ENCODE measurements around the gene MMP17. TPM values are rescaled to one million over a fixed set of nuclear protein-coding genes. Genes with fewer than 3 reads are reported as not detected.

MMP17 gene
- total RNA-seq, 2 experiments from 2014 or later, result 0.10 TPM; not detected in 1

DNA sequence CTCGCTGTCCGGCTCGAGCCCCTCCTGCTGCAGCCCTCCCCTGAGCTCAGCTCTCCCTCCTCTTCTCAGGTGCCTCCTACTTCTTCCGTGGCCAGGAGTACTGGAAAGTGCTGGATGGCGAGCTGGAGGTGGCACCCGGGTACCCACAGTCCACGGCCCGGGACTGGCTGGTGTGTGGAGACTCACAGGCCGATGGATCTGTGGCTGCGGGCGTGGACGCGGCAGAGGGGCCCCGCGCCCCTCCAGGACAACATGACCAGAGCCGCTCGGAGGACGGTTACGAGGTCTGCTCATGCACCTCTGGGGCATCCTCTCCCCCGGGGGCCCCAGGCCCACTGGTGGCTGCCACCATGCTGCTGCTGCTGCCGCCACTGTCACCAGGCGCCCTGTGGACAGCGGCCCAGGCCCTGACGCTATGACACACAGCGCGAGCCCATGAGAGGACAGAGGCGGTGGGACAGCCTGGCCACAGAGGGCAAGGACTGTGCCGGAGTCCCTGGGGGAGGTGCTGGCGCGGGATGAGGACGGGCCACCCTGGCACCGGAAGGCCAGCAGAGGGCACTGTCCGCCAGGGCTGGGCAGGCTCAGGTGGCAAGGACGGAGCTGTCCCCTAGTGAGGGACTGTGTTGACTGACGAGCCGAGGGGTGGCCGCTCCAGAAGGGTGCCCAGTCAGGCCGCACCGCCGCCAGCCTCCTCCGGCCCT lies 22.8 kb downstream of the MMP17 start:
- Mint-ChIP-seq H3K4me3 (no peak overlapping the region), H3K9me3 (no peaks in the 10 kb centered on the region), H3K27ac (no peak overlapping the region), H3K4me1 (no peaks in the 10 kb centered on the region), H3K27me3 (no peaks in the 10 kb centered on the region), H3K36me3 (ENCODE audit: low read depth) (no peaks in the 10 kb centered on the region)
- POLR2A ChIA-PET, result no interaction called here
- CTCF ChIA-PET, result interaction anchor here (0.6 kb wide), 1 partner anchor 30 kb away, joined by 3 read pairs; no protein-coding TSS in a partner anchor
- no peak for DNase-seq

DNA sequence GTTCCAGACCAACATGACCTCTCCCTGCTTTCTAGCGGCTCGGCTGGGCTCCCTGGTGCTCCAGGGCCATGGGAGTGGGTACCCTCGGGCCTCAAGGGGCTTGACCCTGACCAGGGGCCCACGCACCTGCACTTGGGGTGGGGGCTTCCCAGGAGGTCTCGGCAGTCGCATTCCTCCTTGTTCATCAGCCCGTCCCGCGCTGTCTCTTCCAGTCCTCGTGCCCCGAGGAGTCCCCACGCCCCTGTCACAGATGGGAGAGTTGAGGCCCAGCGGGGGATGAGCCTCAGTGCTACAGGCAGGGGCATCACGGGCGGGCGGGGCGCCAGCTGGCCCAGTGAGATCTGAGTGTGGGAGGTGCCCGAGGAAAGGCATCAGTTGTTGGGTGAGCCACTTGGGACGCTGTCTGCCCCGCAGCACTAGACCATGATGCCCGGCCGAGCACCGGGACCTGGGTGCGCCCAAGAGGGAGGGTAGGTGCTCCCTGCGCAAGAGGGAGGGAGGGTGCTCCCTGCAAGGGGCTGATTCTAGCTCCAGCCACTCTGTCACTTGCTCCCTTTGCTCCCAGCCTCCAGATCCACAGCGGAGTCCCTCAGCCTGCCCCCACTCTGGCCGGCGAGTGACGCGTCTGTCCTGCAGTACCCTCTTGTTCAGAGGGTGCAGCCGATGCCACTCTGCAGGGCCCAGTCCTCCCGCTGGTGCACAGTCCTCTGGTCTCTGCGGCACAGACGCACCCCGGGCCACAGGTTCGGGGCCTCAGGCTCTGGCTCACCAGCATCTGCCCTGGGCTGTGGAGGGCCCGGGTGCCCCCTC lies 23.8 kb downstream of the MMP17 start:
- ChIA-PET POLR2A (no interaction called here), CTCF (no interaction called here)
- DNase-seq, result no peak
- no peaks in the 10 kb centered on the region for H3K9me3 Mint-ChIP-seq
- H3K36me3 Mint-ChIP-seq (ENCODE audit: low read depth), result no peaks in the 10 kb centered on the region
- H3K4me1 Mint-ChIP-seq, result no peaks in the 10 kb centered on the region
- H3K4me3 Mint-ChIP-seq, result no peak overlapping the region
- H3K27me3 Mint-ChIP-seq, result peaks cover 3% of the 10 kb centered on the region
- H3K27ac Mint-ChIP-seq, result no peak overlapping the region

DNA sequence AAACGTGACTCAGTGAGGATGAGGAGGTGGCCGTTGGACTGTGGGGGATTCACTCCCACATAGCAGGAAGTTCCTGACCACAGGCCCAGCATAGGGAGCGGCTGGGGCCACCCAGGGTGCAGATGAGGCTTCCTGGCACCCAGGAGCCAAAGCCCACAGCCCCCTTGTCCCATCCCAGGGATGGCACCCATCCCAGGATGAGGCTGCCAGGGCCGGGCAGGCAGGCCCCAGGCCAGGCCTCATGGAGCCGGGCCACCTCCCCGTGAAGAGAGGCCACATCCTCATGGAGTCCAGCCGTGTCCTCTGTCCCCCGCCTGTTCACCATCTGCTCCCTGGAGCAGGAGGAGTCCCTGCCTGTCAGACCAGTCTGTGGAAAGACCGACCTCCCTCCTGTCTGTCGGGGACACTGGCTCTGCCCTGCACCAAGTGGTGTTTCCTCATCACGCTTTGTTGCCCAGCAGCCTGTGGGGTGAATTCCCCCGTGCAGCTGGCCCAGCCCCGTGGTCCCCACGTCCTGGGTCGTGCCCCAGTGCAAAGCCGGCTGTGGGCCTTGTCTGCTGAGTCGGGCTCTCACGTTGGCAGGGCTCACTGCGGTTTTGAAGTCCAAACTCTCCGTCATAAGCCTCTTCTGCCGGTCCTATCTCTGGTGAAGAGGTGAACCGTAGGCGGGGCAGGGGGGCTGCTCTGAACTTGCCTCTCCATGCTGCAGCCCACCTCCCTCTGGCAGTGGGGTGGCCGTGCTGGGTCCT lies 24.5 kb downstream of the MMP17 start:
- H3K36me3 Mint-ChIP-seq (ENCODE audit: low read depth), result no peaks in the 10 kb centered on the region
- CTCF ChIA-PET, result no interaction called here
- H3K27ac Mint-ChIP-seq, result no peak overlapping the region
- no peaks in the 10 kb centered on the region for H3K9me3 Mint-ChIP-seq
- H3K4me1 Mint-ChIP-seq, result no peaks in the 10 kb centered on the region
- POLR2A ChIA-PET, result no interaction called here
- H3K4me3 Mint-ChIP-seq, result no peak overlapping the region
- DNase-seq, result no peak
- H3K27me3 Mint-ChIP-seq, result peaks cover 3% of the 10 kb centered on the region

DNA sequence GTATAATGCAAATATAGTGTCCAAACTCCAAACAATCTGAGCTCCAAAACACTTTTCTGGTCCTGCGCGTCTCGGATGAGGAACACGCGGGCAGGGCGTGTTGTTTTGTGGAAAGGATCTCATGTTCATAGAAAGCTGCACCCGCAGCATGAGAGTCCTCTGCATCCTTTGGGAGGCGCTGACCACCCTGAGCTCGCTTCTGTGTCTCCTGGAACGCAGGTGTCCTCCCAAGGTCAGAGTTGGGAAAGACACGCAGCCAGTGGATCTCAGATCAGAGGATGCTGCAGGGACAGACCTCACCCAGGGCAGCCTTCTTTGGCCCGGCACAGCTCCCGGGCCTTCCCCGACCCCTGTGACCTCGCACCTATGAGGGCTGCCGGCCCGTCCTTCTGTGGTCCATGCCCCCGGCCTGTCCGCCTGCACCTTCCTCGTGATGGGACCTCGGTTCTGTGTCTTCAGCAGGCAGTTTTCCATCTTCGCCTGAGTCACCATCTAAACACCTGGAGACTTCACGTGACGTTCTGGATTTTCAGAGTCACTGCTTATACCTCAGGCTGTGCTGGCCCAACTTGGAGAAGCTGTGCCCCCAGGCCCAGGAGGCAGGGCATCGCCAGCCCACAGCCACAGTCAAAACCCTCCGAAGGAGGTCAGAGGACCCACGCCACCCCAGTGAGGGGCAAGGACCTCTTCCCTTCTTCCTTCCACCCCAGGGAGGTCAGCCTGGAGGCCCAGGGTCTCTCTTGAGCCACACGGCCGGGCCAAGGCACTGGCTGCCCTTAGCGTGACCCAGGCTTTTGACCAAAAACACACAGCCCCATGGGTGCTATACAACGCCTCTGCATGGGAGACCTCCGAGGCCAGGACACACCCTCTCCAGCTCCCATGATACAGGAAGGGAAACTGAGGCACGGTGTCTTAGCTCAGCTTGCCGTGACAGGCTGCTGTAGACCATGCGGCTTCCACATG lies 25.9 kb downstream of the MMP17 start:
- H3K4me3 Mint-ChIP-seq, result no peak overlapping the region
- peaks cover 3% of the 10 kb centered on the region for H3K27me3 Mint-ChIP-seq
- no peak overlapping the region for H3K27ac Mint-ChIP-seq
- H3K4me1 Mint-ChIP-seq, result no peaks in the 10 kb centered on the region
- H3K36me3 Mint-ChIP-seq (ENCODE audit: low read depth), result no peaks in the 10 kb centered on the region
- ChIA-PET CTCF (no interaction called here), POLR2A (no interaction called here)
- DNase-seq, result no peak
- H3K9me3 Mint-ChIP-seq, result no peaks in the 10 kb centered on the region

DNA sequence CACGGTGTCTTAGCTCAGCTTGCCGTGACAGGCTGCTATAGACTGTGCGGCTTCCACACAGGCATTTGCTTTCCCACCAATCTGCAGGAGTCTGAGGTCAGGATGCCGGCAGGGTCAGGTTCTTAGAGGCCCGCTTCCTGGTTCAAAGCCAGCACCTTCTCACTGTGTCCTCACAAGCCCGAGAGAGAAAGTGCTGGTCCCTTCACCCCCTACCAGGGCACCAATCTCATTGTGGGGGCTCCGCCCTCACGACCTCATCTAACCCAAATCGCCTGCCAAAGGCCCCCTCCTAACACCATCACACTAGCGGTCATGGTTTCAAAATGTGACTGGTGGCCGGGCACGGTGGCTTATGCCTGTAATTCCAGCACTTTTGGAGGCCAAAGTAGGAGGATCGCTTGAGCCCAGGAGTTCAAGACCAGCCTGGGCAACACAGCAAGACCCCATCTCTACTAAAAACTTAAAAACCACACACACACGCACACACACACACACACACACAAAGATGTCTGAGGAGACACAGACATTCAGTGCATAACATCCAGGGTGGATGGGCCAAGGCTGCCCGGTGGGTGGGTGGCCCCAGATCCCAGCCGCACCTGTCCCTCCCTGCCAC lies 26.8 kb downstream of the MMP17 start:
- Mint-ChIP-seq H3K27ac (no peak overlapping the region), H3K27me3 (peaks cover 3% of the 10 kb centered on the region), H3K4me1 (no peaks in the 10 kb centered on the region), H3K4me3 (no peak overlapping the region), H3K36me3 (ENCODE audit: low read depth) (no peaks in the 10 kb centered on the region), H3K9me3 (no peaks in the 10 kb centered on the region)
- POLR2A ChIA-PET, result no interaction called here
- CTCF ChIA-PET, result no interaction called here
- no peak for DNase-seq

DNA sequence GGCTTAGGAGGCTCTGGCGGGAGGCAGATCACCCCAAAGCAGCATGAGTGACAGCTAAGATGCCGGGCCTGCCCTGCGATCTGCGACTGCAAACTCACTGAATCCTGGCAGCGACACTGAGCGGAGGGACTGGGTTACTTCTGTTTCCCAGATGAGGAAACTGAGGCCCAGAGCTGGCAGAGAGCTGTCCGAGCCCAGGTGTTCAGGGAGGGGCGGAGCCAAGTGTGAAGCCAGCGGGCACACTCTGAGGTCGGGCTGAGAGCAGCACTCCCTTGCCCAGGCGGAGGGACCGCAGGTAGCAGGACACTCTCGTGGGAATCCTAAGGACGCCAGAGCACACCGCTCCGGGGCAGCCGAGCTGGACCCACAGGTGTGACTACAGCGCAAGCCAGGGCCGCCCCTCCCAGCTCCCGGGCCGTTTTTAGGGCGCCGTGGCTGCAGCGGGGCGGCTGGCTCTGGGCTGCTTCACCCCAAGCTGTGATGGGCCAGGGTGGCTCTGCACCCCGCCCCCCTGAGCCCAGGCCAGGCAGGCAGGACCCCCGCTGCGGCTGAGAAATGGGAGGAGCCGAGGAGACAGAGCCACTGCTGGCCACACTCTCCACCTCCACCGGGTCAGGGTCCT lies 27.4 kb downstream of the MMP17 start:
- Mint-ChIP-seq H3K36me3 (ENCODE audit: low read depth) (no peaks in the 10 kb centered on the region), H3K9me3 (no peaks in the 10 kb centered on the region), H3K4me3 (no peak overlapping the region), H3K4me1 (peaks cover 5% of the 10 kb centered on the region), H3K27me3 (peaks cover 3% of the 10 kb centered on the region), H3K27ac (no peak overlapping the region)
- POLR2A ChIA-PET, result no interaction called here
- DNase-seq, result no peak
- CTCF ChIA-PET, result no interaction called here

DNA sequence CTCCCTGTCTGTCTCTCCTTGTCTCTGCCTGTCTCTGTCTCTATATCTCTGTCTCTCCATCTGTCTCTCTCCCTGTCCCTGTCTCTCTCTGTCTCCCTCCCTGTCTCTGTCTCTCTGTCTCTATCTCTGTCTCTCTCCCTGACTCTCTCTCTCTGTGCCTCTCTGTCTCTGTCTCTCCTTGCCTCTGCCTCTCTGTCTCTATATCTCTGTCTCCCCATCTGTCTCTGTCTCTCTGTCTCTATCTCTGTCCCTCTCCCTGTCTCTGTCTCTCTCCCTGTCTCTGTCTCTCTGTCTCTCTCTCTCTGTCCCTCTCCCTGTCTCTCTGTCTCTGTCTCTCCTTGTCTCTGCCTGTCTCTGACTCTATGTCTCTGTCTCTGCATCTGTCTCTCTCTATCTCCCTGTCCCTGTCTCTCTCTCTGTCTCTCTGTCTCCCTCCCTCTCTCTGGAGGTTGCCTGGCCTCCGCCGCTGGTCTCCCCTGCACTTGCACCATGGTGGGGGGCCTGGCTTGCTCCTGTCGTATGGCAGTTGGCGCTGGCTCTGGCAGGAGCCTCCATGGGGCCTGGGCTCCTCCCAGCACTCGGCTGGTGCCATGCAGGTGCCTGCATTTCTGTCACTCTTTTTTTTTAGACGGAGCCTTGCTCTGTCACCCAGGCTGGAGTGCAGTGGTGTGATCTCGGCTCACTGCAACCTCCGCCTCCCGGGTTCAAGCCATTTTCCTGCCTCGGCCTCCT lies 28.3 kb downstream of the MMP17 start:
- Mint-ChIP-seq H3K4me3 (no peak overlapping the region), H3K4me1 (peaks cover 12% of the 10 kb centered on the region), H3K36me3 (ENCODE audit: low read depth) (no peaks in the 10 kb centered on the region), H3K9me3 (no peaks in the 10 kb centered on the region), H3K27ac (no peak overlapping the region), H3K27me3 (peaks cover 3% of the 10 kb centered on the region)
- ChIA-PET POLR2A (no interaction called here), CTCF (no interaction called here)
- no peak for DNase-seq

DNA sequence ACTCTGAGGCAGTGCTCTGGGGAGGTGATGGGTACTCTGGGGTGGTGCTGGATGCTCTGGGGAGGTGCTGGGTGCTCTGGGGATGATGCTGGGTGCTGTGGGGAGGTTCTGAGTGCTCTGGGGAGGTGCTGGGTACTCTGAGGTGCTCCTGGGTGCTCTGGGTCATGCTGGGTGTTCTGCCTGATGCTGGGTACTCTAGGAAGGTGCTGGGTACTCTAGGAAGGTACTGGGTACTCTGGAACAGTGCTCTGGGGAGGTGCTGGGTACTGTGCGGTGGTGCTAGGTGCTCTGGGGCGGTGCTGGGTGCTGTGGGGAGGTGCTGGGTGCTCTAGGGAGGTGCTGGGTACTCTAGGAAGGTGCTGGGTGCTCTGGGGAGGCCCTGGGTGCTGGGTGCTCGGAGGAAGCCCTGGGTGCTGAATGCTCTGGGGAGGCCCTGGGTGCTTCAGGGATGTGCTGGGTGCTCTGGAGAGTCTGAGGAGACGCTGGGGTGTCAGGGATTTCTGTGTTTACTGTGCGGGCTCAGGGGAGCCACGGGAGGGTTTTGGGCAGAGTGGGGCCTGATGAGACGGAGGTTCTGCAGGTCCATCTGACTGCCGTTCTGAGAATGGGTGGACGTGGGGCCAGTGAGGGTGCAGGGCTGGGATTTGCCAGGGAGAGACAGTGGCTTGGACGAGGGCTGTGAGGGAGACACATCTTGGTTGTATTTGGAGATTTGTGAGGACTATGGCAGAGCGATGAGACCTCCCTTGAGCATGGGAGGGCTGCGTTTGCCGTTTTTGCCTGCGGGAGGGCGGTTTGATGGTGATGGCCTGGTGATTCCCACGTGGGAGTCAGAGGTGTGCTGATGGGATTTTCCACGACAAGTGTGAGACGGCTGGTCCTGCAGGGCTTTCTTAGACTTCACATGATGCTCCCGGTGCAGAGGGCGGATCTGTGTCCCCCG lies 30.0 kb downstream of the MMP17 start:
- H3K4me3 Mint-ChIP-seq, result no peak overlapping the region
- CTCF ChIA-PET, result no interaction called here
- H3K9me3 Mint-ChIP-seq, result no peaks in the 10 kb centered on the region
- H3K36me3 Mint-ChIP-seq (ENCODE audit: low read depth), result no peaks in the 10 kb centered on the region
- peaks cover 3% of the 10 kb centered on the region for H3K27me3 Mint-ChIP-seq
- POLR2A ChIA-PET, result no interaction called here
- H3K4me1 Mint-ChIP-seq, result peaks cover 12% of the 10 kb centered on the region
- no peak for DNase-seq
- H3K27ac Mint-ChIP-seq, result peak overlapping the region; percentile 19

DNA sequence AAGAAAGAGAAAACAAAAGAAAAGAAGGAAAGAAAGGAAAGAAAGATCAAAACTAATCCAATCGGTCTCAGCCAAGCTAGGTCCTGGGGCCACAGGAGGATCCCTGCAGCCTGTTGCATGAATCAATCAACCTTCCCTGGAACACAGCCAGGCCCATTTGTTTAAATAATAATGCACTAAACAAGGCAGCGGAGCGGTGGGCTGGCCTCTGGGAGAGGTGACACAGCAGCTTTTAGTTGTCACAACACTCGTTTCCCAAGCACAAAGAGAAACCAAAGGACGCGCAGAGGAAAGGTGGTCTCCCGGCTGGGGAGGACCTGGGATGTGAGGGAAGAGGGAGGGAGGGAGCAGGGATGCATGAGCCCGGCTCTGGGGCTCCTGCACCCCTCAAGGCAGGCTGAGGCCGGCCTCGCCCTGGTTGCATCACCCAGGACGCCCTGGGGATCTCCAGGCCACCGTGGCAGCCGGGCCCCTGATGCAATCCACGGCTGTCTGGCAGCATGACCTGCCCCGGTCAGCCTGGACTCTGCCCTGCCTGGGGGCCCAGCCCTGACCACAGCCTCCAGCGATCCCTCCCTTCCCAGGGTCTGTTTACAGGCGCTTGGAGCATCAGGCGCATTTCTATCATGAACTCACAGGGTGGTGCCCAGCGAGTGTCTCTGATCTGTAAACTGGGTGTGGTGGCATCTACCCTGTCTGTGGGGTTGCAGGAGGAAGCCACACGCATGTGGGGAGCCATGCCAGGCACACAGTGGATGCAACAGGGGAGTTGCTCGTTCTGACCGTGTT lies 32.5 kb downstream of the MMP17 start:
- Mint-ChIP-seq H3K36me3 (ENCODE audit: low read depth) (no peaks in the 10 kb centered on the region), H3K27me3 (peaks cover 3% of the 10 kb centered on the region), H3K4me3 (peak overlapping the region; percentile 25), H3K27ac (peak overlapping the region; percentile 86), H3K4me1 (peaks cover 12% of the 10 kb centered on the region), H3K9me3 (no peaks in the 10 kb centered on the region)
- ChIA-PET CTCF (no interaction called here), POLR2A (no interaction called here)
- peak; percentile 23 for DNase-seq

DNA sequence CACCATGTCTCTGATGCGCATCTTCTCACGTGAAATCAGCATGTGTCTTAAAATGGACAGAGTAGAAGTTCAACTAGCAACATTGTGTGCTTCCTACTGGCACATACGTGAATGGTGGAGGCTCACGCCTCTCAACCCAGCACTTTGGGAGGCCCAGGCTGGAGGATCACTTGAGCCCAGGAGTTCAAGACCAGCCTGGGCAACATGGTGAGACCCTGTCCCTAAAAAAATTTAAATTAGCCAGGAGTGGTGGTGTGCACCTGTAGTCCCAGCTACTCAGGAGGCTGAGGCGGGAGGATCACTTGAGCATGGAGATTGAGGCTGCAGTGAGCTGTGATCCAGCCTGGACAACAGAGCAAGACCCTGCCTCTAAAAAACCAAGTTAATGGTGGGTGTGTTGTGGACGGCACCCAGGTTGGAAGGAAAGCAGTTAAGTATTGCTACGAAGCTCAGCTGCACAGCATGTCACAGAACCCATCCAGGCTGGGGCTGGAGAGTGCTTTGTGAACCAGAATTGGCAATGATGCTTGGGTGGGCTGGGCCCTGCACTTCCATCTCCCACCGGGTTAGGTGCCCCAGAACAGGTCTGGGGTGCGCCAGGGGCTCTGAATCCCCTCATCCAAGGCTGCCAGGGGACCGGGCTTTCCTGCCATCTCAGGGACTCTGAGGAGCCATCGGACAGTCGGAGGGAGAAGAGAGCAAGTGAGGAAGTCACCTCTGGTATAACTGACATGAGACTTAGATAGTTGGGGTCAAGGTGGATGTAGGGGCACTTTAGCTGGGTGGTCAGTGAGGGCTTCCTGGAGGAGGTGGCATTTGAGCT lies 33.3 kb downstream of the MMP17 start:
- DNase-seq, result no peak
- Mint-ChIP-seq H3K4me1 (peaks cover 12% of the 10 kb centered on the region), H3K27me3 (no peaks in the 10 kb centered on the region), H3K27ac (peak overlapping the region; percentile 86), H3K36me3 (ENCODE audit: low read depth) (no peaks in the 10 kb centered on the region), H3K9me3 (no peaks in the 10 kb centered on the region), H3K4me3 (peak overlapping the region; percentile 25)
- POLR2A ChIA-PET, result no interaction called here
- CTCF ChIA-PET, result no interaction called here
